HG03354 (cell line): ENCODE measurements around the gene CXXC1.
"Not testable (repeated sequence)": the region's sequence is repeated elsewhere in the genome, so short reads cannot be mapped to it uniquely, and the experiment has no call there.

Experiments used
- ATAC-seq: cut with Tn5 transposase; IDR thresholded peaks from one replicate; pipeline ENCODE4 v1.9.1; 2021; ENCODE audit warnings: mild to moderate bottlenecking; ENCODE audit not compliant: unreplicated experiment, poor library complexity, severe bottlenecking

The CXXC1 gene

GRCh38 chr18:50287441-50288347 is at the start of gene CXXC1:
TSS of gene CXXC1 (minus strand) at chr18:50287692. CDS start at chr18:50287589, 103 bp downstream.
- ATAC-seq, result peak; percentile 89

GRCh38 chr18:50334546-50335152 is 47.2 kb upstream of the CXXC1 start:
- ATAC-seq, result peak; percentile 73

GRCh38 chr18:50331691-50332090 is 44.2 kb upstream of the CXXC1 start:
- no peak for ATAC-seq

- no peak for ATAC-seq
Measured at GRCh38 chr18:50330176-50330575, 42.7 kb upstream of the CXXC1 start.

- ATAC-seq, result no peak
Measured at GRCh38 chr18:50327983-50328382, 40.5 kb upstream of the CXXC1 start.

GRCh38 chr18:50320719-50321118 is 33.2 kb upstream of the CXXC1 start:
- peak; percentile 90 for ATAC-seq

GRCh38 chr18:50315100-50315871 is 27.8 kb upstream of the CXXC1 start:
- peak; percentile 78 for ATAC-seq

GRCh38 chr18:50313873-50314460 is 26.5 kb upstream of the CXXC1 start:
- ATAC-seq, result no peak

GRCh38 chr18:50313031-50313607 is 25.6 kb upstream of the CXXC1 start:
- ATAC-seq, result peak; percentile 38

- peak; percentile 73 for ATAC-seq
Measured at GRCh38 chr18:50312296-50313030, 25.0 kb upstream of the CXXC1 start.

GRCh38 chr18:50311650-50312049 is 24.2 kb upstream of the CXXC1 start:
- no peak for ATAC-seq

GRCh38 chr18:50310080-50310479 is 22.6 kb upstream of the CXXC1 start:
- no peak for ATAC-seq

GRCh38 chr18:50308851-50309250 is 21.4 kb upstream of the CXXC1 start:
- ATAC-seq, result not testable (repeated sequence)

GRCh38 chr18:50307738-50308470 is 20.4 kb upstream of the CXXC1 start:
- peak; percentile 97 for ATAC-seq

GRCh38 chr18:50307400-50307737 is 19.9 kb upstream of the CXXC1 start:
- ATAC-seq, result no peak

GRCh38 chr18:50306944-50307343 is 19.5 kb upstream of the CXXC1 start:
- no peak for ATAC-seq

- ATAC-seq, result no peak
Measured at GRCh38 chr18:50301074-50301473, 13.6 kb upstream of the CXXC1 start.

- no peak for ATAC-seq
Measured at GRCh38 chr18:50299626-50300388, 12.3 kb upstream of the CXXC1 start.
